NCI-H146 treated with DMSO at 0.1 percent for 48 hours (cell line): ENCODE results near the gene MRPL41.
"Not testable (repeated sequence)": the region's sequence is repeated elsewhere in the genome, so short reads cannot be mapped to it uniquely, and the experiment has no call there.

ENCODE experiments used
- DNase-seq: peaks from one replicate; lab custom pipeline; 2025; ENCODE audit not compliant: unreplicated experiment; lab: John Stamatoyannopoulos, UW

The MRPL41 gene

DNA sequence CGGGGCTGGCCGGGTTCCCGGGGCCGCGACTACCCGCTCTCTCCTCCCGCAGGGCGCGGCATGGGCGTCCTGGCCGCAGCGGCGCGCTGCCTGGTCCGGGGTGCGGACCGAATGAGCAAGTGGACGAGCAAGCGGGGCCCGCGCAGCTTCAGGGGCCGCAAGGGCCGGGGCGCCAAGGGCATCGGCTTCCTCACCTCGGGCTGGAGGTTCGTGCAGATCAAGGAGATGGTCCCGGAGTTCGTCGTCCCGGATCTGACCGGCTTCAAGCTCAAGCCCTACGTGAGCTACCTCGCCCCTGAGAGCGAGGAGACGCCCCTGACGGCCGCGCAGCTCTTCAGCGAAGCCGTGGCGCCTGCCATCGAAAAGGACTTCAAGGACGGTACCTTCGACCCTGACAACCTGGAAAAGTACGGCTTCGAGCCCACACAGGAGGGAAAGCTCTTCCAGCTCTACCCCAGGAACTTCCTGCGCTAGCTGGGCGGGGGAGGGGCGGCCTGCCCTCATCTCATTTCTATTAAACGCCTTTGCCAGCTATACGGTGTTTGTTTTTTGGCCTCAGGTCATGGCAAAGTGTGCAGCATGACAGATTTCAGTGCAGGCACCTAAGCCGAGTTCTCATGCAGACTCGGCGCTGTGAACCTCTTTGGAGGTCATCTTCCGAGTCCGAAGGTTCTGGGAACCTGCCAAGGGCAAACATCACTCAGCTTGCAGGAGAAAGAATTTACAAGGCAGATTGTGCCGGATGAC, 516 bp downstream of the MRPL41 start:
- DNase-seq, result no peak

DNA sequence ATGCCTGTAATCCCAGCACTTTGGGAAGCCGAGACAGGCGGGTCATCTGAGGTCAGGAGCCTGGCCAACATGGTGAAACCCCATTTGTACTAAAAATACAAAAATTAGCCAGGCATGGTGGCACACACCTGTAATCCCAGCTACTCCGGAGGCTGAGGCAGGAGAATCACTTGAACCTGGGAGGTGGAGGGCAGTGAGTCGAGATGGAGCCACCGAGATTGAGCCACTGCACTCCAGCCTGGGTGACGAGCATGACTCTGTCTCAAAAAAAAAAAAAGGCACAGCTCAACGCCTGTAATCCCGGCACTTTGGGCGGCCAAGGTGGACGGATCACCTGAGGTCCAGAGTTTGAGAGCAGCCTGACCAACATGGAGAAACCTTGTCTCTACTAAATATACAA, 2.0 kb downstream of the MRPL41 start:
- DNase-seq, result not testable (repeated sequence)

DNA sequence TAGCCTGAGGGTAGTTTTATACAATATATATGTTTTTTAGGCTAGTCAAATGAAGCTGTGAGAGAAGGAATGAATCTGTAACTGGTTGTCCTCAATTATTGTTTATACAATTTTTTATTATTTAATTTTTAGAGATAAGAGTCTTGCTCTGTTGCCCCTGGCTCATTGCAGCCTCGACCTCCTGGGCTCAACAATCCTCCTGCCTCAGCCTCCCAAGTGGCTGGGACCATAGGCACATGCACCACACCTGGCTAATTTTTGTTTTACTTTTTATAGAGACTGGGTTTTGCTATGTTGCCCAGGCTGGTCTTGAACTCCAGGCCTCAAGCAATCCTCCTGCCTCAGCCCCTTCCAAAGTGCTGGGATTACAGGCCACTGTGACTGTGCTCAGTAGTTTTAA, 2.7 kb downstream of the MRPL41 start:
- no peak for DNase-seq

DNA sequence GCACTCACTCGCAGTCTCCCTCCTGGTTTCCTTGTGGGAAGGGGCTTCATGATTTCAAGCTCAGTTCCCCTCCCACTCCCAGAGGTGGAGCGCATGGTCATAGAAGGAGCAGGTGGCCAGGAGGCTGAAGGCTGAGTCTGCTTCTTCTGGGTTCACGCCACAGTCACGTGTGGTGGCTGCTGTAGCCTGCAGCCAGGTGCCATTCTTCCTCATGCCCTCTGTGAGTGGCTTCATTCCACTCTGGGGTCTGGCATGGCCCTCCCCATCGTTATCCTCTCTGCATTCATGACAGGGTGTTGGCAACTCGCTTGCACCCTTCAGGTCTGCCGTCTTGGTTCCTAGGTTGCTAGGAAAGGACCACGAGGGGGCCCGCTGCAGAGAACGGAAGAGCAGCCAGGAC, 3.5 kb downstream of the MRPL41 start:
- no peak for DNase-seq

DNA sequence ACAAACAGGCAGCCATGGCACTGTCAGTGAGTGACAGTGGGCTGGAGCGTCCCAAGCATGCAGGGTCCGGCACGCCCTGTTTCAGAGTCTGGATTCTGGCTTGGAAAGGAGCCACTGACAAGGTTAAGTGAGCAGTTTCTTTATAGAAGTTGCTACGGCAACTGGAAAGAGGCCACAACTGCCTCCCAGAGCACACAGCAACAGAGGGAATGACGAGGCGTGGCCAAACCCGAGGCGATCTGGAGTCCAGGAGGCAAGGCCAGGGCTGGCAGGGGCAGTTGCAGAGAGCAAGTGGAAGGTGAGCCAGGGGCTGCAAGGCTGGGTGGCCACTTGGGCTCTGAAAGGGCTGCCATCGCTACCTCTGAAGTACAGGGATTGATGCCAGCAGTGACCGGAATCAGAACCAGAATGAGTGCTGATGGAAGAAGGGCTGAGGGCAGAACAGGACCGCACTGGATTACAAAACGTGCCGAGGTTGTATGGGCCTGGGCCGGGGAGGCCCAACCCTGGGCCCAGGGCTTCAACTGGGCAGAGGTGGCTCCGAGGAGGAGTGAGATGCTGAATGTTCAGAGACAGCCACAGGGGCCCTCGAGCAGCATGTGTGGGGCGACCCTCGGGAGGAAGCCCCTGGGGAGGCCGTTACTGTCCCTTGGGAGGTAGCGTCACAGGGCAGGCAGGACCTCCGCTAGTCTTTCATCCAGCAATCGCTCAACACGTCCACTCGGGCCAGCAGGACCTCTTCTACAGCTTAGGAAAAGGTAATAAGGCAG, 4.6 kb downstream of the MRPL41 start:
- no peak for DNase-seq

DNA sequence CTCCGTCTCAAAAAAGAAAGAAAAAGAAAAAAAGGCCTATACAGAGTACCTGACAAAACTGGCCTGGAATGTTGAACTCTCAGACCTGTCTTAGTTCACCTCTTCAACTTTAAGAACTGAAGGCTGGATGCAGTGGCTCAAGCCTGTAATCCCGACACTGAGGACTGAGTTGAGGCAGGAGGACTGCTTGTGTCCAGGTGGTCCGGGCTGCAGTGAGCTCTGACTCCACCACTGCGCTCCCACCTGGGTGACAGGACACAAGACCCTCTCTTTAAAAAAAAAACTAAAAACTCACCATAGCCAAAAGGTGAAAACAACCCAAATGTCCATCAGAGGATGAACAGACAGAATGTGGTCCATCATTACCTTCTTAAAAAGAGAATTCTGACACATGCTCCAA, 6.4 kb downstream of the MRPL41 start:
- DNase-seq, result no peak

DNA sequence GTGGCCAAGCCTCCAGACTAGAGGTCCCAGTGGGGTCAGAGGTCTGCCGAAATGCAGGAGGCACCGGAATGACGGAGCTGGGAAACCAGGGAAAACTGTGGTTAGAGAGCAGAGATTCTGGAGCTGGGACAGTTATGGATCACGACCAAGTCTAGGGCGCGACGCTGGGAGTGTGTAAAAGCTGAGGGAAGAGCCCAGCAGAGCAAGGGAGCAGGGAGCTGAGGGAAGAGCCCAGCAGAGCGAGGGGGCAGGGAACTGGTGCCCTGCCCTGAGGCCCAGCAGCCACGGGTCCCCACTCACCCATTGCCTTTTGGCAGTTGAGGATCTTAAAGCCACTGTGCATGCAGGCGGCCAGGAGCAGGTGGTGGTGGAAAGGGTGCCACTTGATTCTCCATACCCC, 12.5 kb downstream of the MRPL41 start:
- no peak for DNase-seq

DNA sequence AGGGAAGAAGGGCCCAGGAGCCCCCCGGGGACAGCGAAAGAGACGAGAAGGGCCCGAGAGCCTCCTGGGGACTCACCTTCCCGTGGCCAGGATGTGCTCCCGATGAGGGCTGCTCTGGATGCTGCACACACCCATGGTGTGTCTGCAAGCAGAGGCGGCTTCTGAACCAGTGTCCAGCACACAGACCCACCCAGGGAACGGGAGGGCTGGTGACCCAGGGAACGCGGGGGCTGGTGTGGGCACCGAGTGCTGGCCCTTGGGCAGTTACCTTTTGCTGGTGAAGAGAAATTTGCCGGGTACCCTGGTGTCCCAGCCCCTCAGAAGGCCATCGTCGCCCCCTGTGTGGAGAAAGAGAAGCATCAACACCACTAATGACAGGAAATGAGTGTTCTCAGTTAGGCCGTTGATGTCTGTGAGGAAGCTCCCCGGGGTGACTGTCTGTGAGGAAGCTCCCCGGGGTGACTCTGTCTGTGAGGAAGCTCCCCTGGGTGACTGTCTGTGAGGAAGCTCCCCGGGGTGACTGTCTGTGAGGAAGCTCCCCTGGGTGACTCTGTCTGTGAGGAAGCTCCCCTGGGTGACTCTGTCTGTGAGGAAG, 13.2 kb downstream of the MRPL41 start:
- DNase-seq, result no peak

DNA sequence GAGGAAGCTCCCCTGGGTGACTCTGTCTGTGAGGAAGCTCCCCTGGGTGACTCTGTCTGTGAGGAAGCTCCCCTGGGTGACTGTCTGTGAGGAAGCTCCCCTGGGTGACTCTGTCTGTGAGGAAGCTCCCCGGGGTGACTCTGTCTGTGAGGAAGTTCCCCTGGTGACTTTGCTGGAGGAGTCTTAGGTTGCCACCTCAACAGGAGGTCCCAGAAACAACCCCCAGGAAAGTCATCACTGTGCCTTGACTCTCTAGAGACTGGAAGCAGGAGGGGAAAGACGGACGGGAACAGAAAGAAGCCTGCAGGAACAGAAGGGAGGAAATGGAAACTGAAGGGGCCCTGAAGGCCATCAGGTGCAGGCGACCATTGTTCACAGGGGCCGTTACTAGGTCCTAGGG, 16.8 kb downstream of the MRPL41 start:
- DNase-seq, result not testable (repeated sequence)

DNA sequence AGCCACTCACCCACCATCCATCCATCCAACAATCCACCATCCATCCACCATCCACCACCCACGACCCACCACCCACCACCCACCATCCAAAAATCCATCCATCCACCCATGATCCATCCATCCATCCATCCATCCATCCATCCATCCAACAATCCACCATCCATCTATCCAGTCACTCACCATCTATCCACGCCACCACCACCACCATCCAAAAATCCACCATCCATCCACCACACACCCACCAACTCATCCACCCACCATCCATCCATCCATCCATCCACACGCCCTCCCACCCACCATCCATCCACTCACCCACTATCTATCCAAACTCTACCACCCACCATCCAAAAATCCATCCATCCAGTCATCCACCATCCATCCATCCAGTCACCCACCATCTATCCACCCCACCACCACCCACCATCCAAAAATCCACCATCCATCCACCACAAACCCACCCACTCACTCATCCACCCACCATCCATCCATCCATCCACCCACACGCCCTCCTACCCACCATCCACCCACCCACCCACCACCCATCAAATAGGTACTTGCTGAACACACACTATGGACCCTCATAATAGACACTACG, 18.0 kb downstream of the MRPL41 start:
- no peak for DNase-seq

DNA sequence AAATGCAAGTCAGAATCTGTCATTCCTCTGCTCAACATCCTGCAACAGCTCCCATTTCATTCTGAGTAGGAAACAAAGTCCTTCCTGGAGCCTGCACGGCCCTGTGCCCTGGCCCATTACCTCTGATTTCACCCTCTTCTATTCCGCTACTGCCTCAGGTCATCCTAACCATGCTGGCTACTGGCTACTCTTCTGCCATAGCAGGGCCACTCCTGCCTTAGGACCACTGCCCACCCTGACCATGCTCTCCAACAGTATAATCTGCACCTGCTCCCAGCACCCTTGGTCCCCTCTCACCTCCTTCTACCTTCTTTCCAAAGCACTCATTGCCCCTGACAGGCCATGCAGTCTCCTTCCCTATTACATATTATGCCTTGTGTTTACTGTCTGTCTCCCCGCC, 18.9 kb downstream of the MRPL41 start:
- DNase-seq, result no peak

DNA sequence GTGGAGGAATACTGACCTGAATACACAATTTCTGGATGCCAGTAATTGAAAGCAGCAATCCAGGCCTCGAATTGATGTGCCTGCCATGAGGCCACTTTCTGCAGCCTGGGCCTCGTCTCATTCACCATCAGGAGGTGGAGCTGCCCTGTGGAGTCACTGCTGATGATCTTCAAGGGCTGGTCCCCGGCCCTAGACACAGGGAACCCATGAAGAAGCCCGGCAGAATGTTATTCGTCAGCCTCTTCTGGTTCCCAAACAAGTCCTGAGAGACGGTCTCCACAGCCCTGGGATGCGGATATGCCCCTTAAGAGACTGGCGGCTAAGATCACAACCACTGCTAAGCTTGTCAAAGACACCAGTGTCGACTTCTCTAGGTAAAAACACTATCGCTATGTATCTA, 22.5 kb downstream of the MRPL41 start:
- no peak for DNase-seq

DNA sequence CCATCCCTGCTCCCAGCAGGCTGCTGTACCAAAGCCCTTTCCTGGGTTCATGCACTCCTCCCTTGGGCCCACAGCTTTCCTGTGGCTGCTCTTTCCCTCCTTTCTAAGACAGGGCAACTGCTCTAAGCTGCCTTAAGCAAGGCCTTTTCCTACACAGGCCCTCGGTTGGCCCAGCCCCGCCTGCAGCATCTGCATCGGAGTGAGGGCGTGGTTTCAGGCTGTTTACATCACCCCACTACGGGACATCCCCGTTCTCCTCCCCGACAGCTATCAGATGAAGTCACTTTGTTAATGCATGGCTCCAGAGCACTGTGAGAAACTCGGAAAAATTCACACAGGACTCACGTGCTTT, 23.7 kb downstream of the MRPL41 start:
- no peak for DNase-seq

DNA sequence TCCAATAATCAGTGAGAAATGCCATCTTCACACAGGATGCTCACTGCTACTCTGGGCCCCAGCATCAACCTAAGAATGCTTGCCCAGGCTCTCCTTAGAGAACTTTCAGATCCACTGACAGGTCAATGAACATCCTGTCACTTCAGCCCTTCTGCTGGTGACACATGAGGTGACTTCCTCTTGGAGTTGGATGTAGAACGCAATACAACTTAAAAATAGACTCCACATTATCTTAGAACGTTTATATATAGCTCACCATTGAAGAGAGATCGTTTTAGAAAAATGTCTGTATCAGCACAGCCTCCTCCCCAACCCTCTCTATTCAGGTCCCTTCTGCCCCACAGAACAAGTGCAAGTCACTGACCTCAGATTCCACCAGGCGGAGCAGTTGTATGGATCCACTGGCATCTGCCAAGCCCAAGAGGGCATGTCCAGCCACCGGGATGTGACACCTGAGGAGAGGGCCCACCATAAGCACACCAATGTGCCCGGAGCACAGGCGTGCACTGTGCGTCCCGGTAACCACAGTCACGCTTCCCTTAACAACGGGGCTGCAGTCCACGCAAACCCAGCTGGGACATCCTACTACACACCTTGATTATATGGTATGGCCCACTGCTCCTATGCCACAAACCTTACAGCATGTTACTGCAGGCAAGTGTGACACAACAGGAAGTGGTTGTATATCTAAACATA, 24.2 kb downstream of the MRPL41 start:
- DNase-seq, result no peak

DNA sequence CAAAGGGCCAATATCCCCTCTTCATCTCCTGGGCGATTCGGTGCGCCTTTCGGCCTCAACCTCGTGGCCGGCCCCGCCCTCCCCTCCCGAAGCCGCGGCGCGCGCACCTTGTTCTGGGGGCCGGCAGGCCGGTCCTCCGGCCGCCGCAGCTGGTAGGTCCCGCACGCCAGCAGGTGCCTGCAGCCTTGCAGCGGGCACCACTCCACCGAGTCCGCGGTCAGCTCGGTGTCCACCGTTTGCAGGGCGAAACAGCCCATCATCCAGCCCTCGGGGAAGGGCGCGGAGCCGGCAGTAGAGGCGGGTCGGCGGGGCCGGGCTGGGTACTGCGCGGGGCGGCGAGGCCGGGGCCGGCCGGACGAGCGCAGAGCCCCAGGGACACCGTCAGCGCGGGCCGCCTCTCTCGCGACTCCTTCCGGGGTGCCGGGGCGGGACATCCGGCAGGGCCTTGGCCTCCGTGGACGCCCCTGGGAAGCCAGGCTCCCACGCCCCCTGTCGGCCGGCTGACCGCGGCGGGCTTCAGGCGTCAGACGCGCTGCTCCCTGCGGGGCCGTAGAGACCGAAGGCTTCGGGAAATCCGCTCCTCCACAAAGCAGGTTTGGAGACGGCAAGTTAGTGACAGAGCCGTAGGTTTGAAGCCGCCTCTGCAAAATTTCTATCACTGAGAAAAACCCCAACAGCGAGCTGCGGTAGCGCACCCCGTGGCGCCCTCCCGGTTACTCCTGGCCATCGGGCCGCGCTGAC, 27.0 kb downstream of the MRPL41 start, which contains the start of gene DPH7:
TSS of gene DPH7 (minus strand) at position 408 of the 741 bp plus-strand sequence. CDS start at position 260, 148 bp downstream.
- DNase-seq, result peak; percentile 49

DNA sequence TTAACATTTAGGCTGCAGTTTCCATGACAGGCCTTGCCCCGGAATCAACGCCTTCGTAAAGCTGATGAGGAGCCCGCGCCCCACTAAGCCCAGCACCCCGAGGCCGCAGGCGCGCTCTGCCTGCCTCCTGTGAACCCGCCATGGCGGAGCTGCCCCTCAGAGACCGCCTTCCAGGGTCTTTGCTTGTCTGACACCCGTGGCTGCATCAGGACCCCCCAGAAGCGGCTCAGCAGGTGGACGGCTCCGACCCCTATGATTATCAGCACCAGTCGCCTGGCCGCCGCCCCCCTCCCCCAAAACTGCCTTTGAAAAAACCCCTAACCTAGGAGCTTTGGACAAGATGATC, 27.6 kb downstream of the MRPL41 start:
- no peak for DNase-seq

DNA sequence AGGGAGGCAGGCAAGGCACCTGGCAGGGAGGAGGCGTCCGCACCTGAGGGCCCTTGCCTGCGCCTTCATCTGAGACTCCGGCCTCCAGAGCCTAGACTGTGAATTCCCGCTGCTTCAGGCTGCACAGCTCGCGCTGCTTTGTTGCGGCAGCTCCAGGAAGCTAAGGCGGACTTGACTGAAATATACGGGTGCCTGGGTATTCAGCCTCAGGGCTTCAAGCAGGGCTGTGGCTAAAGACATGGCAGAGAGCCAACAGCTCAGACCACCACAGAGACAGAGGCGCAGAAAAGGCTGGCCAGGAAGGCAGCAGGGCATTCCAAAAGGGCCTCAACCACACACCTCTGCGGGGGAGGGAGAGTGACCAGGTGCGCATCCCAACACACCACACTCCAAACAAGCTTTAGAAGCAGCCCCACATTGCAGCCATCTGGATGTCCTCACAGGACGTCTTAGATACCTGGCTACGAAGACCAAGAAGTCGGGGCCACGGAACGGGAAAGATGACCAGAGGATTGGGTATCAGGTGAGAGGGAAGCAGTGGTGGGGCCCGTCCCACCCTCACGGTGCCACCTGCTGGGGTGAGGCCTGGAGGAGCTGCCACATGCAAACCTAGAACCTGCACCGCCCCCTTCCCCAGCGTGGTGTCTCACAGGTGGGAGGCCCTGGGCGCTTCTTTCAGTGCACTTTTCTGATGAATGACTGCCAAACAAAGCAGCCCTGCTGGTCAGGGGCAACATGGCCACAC, 28.7 kb downstream of the MRPL41 start:
- DNase-seq, result no peak

DNA sequence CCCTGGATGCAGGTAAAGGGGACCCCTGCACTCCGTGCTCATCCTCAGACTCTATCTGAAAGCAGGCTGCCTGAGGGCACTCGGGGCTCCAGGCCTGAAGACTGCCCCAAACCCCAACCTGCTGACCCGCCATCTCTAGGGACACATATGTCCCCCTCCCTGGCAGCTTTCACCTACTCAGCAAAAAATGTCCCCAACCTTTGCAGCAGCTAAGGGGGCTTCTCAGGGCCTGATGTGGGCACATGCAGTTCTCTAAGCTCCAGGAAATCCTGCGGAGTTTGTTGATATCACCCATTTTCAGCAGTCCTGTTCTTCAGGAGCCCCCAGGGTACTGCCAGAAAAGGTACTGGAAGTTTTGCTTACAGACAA, 29.3 kb downstream of the MRPL41 start:
- no peak for DNase-seq

DNA sequence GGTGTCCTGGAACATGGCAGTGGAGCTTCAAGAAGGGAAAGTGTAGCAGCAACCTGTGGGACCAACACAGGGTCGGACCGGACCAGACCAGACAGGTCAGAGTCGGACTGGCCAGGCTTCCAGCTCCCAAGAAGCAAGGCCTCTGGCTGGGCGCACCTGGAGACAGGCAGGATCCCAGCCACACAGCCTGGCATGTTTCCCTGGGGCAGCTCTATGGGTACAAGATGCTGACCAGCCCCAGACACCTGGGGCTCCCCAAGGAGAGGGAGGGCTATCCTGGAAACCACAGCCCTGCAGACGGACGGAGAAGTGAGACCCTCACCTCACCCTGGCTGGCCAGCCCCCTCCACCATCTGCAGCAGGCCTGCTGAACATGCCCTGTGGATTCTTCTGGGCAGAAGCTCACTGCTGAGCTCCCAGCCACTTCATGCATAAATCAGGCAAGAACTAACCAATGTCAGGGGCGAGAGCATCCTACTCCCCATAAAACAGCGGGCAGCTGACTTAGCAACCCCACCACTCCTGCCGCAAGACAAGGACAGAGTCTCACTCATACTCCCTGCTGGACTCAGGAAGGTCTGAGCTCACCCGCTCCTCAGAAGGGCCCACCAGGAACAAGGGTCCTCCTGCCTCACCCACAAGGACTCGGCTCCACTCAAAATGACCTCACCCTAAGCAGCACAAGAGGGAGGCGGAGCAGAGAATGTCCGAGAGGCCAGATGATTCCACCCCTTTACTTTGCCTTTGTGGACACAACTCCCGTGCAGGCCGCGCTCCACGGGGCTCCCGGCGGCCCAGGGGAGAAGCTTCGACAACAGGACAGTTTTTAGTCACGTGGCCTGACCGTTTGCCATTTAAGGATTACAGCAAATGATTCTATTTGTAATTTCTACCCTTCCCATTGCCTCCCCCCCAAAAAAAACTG, 29.9 kb downstream of the MRPL41 start:
- DNase-seq, result no peak
